ENCODE results near the gene KIAA1549. TPM values are rescaled to one million over a fixed set of nuclear protein-coding genes. Genes with fewer than 3 reads are reported as not detected.
A peak's percentile ranks its signal among the peaks of the same experiment; 100 is the strongest.

KIAA1549 gene
- total RNA-seq, 2 experiments from 2014 or later: 0.46 to 0.53 TPM

DNA sequence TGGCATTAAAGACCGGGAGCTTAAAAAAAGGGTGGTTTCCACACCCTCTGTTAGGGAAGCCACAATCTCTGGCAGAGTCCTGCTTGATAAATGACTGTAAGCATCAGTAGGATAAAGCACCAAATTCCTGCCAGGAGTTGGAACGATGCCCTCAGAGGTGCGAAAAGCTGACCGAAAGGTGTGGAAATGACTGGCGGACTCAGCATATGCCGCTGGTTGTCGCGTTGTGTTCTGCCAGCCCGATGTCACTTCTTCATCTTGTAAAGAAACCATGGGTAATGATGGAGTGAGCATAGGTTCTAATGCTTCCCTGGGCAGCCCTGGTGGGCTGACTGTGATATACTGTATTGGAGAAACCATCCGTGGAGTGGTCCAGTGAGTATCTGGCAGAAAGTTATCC is 62.4 kb downstream of the KIAA1549 start:
- no peak for ATAC-seq
- Mint-ChIP-seq H3K27ac (no peak overlapping the region), H3K9me3 (ENCODE audit: low read depth) (no peaks in the 10 kb centered on the region), H3K36me3 (ENCODE audit: low read depth) (no peaks in the 10 kb centered on the region), H3K4me3 (no peak overlapping the region), H3K4me1 (peaks cover 7% of the 10 kb centered on the region), H3K27me3 (peaks cover 4% of the 10 kb centered on the region)
- ChIA-PET POLR2A (no interaction called here), CTCF (interaction anchor here (0.6 to 1.4 kb wide), 2 partner anchors 9 to 77 kb away, joined by 3 read pairs; no protein-coding TSS in a partner anchor)
- no peak for DNase-seq
- intact Hi-C loops (cut with DNase I, micrococcal nuclease): no loop called here

DNA sequence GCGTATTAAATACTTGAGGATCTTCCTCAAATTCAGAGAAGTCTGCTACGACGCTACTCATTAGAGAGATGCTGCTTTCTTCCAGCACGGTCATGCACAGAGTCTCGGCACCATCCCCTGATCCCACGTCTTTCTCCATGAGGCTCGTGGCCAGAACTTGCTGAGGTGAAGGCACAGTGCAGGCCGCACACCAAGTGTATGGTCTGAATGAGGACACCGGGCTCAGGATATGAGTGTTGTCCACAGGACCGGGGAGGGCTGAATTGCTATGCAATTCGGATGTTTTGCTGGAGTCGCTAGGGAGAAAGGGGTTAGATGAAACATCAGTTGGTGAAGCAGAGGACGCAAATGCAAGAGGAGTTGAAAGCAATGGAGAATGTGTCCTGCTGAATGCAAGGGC is 63.0 kb downstream of the KIAA1549 start:
- ATAC-seq (no peak), DNase-seq (no peak)
- Mint-ChIP-seq H3K4me3 (no peak overlapping the region), H3K9me3 (ENCODE audit: low read depth) (no peaks in the 10 kb centered on the region), H3K27ac (no peak overlapping the region), H3K4me1 (peaks cover 7% of the 10 kb centered on the region), H3K36me3 (ENCODE audit: low read depth) (no peaks in the 10 kb centered on the region), H3K27me3 (peaks cover 5% of the 10 kb centered on the region)
- ChIA-PET CTCF (no interaction called here), POLR2A (no interaction called here)
- intact Hi-C loops (cut with DNase I, micrococcal nuclease): no loop called here

DNA sequence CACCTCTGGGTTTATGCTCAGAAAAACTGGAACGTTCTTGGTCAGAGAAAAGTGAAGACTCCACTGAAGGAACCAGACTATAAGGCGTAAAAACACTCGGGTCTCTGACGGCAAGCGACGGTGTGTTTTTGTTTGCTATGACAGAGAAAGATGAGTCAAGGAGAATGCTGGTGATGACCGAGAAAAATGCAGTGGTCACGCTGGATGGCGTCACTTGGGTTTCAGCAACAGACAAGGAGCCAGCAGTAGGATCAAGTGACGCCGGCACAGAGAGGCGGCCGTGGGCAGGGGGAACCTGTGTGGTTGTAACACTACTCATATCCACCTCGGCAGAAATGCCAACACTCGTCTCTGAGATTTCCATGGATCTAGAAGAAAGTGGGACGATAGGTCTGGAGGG is 63.4 kb downstream of the KIAA1549 start:
- intact Hi-C loops (cut with DNase I, micrococcal nuclease): no loop called here
- no peaks in the 10 kb centered on the region for H3K36me3 Mint-ChIP-seq (ENCODE audit: low read depth)
- no peak for ATAC-seq
- no peak overlapping the region for H3K27ac Mint-ChIP-seq
- no peak for DNase-seq
- no peak overlapping the region for H3K4me3 Mint-ChIP-seq
- POLR2A ChIA-PET: no interaction called here
- no peaks in the 10 kb centered on the region for H3K9me3 Mint-ChIP-seq (ENCODE audit: low read depth)
- H3K27me3 Mint-ChIP-seq: peaks cover 5% of the 10 kb centered on the region
- H3K4me1 Mint-ChIP-seq: peaks cover 7% of the 10 kb centered on the region
- CTCF ChIA-PET: no interaction called here

DNA sequence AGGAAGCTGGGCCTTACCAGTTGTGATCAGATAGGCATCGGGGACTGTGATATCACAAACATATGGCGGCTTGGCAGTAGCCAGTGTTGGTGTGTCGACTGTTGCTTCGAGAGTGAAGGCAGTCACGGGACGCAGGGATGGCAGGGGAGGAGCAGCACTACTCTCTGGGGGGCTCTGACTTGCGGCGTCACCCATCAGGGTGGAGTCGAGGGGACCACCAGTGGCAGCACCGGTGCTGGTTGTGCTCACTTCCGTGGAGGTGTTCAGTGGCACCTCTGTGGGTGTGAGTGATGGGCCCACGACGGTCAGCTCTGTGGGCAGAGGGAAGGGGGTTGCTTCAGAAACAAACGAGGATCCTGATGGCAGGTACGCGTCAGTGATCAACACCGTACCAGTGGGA is 64.5 kb downstream of the KIAA1549 start:
- Mint-ChIP-seq H3K27ac (no peak overlapping the region), H3K27me3 (peaks cover 5% of the 10 kb centered on the region), H3K9me3 (ENCODE audit: low read depth) (no peaks in the 10 kb centered on the region), H3K4me3 (no peak overlapping the region), H3K4me1 (peaks cover 7% of the 10 kb centered on the region), H3K36me3 (ENCODE audit: low read depth) (no peaks in the 10 kb centered on the region)
- ATAC-seq (no peak), DNase-seq (no peak)
- ChIA-PET CTCF (no interaction called here), POLR2A (no interaction called here)
- intact Hi-C loops (cut with DNase I, micrococcal nuclease): no loop called here

DNA sequence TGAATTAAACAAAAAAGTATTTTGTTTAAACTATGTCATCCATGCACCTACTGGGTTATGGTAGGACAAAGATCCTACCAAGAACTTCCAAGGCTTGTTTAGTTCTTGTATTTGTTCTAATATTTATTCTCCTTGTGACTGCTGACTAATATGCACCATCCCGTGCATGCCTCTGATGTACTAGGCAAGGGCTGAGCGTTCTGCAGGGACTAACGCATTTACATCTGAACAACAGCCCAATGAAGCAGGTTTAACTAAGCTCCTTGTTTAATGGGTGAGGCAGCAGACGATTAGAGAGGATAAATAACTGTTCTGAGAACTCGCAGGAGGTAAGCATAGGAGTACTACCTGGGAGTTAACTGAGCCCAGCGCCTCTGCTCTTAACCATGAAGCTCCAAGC is 64.9 kb downstream of the KIAA1549 start:
- no peak for DNase-seq
- no peak for ATAC-seq
- CTCF ChIA-PET: no interaction called here
- Mint-ChIP-seq H3K27me3 (peaks cover 5% of the 10 kb centered on the region), H3K4me1 (peaks cover 7% of the 10 kb centered on the region), H3K27ac (no peak overlapping the region), H3K4me3 (no peak overlapping the region), H3K36me3 (ENCODE audit: low read depth) (no peaks in the 10 kb centered on the region), H3K9me3 (ENCODE audit: low read depth) (no peaks in the 10 kb centered on the region)
- intact Hi-C loops (cut with DNase I, micrococcal nuclease): no loop called here
- POLR2A ChIA-PET: no interaction called here

DNA sequence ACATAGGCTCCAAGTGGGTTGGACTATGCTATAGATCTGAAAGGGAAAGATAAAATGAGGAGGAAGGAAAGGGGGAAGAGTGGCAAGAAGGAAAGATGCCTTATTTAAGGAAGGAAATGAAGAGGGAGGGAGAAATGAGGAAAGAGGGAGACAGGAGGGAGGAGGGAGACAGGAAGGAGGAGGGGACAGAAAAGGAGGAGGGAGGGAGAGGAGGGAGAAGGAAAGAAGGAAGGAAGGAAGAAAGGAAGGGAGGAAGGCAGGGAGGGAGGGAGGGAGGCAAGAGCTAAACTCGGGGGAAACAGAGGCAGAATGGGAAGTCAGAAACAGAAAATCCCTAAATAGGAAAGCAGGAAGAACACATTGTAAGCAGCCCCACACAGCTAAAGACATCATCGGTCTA is 67.4 kb downstream of the KIAA1549 start:
- Mint-ChIP-seq H3K27me3 (peaks cover 5% of the 10 kb centered on the region), H3K4me1 (no peaks in the 10 kb centered on the region), H3K36me3 (ENCODE audit: low read depth) (no peaks in the 10 kb centered on the region), H3K9me3 (ENCODE audit: low read depth) (no peaks in the 10 kb centered on the region), H3K4me3 (no peak overlapping the region), H3K27ac (no peak overlapping the region)
- POLR2A ChIA-PET: no interaction called here
- ATAC-seq: no peak
- intact Hi-C loops (cut with DNase I, micrococcal nuclease): no loop called here
- CTCF ChIA-PET: interaction anchor here (0.5 kb wide), 1 partner anchor 90 kb away, joined by 3 read pairs; no protein-coding TSS in a partner anchor
- no peak for DNase-seq

DNA sequence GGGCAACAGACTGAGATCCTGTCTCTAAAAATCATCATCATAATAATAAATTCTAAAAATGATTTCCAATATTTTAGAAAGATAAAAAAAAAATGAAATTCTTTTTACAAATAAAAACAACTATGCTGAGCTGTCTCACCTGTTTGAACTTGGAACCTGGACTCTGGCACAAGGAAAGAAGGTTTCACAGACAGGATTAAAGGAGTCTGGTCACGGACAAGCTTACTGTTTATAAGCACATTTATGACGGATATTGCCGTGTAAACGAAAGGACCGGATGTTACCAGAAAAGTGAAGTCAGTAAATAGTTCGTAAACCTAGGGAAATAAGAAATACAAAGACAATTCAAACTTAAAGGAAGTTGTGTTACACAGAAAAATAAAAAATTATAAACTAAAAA is 70.2 kb downstream of the KIAA1549 start:
- no peak for DNase-seq
- Mint-ChIP-seq H3K27me3 (peaks cover 8% of the 10 kb centered on the region), H3K4me3 (no peak overlapping the region), H3K4me1 (no peaks in the 10 kb centered on the region), H3K9me3 (ENCODE audit: low read depth) (no peaks in the 10 kb centered on the region), H3K27ac (no peak overlapping the region), H3K36me3 (ENCODE audit: low read depth) (no peaks in the 10 kb centered on the region)
- POLR2A ChIA-PET: no interaction called here
- no peak for ATAC-seq
- CTCF ChIA-PET: no interaction called here
- intact Hi-C loops (cut with DNase I, micrococcal nuclease): no loop called here

DNA sequence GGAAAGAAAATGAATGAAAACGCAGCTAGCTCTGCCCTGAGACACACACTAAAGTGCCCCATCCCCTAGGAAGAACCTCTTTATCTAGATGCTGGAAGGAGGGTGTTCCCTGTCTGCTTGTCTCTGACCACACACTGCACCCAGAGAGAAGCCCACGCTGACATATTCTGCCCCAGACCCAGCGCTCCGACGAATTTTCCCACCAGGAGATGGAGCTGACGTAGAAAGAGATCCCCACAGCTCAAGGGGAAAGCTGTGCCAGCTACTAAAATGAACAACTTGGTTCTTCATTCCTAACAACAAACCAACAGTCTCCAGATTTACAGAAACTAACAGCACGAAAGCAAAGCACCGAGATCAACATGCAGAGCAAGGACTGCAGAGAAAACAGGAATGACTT is 73.3 kb downstream of the KIAA1549 start:
- DNase-seq (no peak), ATAC-seq (no peak)
- Mint-ChIP-seq H3K27ac (no peak overlapping the region), H3K36me3 (ENCODE audit: low read depth) (no peaks in the 10 kb centered on the region), H3K9me3 (ENCODE audit: low read depth) (no peaks in the 10 kb centered on the region), H3K27me3 (peaks cover 3% of the 10 kb centered on the region), H3K4me3 (no peak overlapping the region), H3K4me1 (peaks cover 16% of the 10 kb centered on the region)
- ChIA-PET CTCF (interaction anchor here (0.8 to 1.7 kb wide), 4 partner anchors 12 to 21 kb away, joined by 3 to 7 read pairs (median 4); no protein-coding TSS in a partner anchor), POLR2A (no interaction called here)
- intact Hi-C loops (cut with DNase I, micrococcal nuclease): no loop called here

DNA sequence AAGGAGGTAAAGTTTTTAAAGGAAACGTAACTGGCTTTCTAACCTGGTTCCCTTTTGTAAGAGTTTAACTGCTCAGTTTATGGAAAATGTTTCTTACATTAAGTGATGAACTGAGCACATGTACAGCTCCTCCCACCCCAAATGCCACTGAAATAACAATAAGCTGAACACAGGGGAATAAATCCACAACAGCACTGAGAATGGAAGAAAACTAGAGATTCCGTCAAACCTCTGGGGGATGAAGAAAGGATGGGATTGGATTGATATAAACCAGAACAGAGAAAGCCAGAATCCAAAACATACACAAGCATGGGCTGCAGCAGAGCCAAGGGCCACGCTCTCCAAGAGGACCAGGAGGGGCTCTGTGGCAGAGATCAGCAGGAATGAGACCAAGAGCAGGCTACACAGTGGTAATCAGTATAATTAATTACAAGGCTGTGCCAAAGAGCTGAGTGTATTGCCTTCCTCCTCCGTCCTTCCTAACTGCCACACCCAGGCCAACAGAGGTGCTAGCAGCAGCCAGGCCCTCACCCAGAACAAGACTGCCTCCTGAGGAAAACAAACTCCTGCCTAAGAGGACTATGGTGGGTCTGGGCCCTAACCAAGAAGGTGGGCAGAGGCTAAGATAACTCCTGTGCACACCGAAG is 73.9 kb downstream of the KIAA1549 start:
- H3K27ac Mint-ChIP-seq: no peak overlapping the region
- ChIA-PET CTCF (interaction anchor here (1.1 kb wide), 1 partner anchor 21 kb away, joined by 4 read pairs; no protein-coding TSS in a partner anchor), POLR2A (no interaction called here)
- no peaks in the 10 kb centered on the region for H3K9me3 Mint-ChIP-seq (ENCODE audit: low read depth)
- no peaks in the 10 kb centered on the region for H3K36me3 Mint-ChIP-seq (ENCODE audit: low read depth)
- DNase-seq (no peak), ATAC-seq (no peak)
- intact Hi-C loops (cut with DNase I, micrococcal nuclease): no loop called here
- H3K4me3 Mint-ChIP-seq: no peak overlapping the region
- H3K4me1 Mint-ChIP-seq: peaks cover 21% of the 10 kb centered on the region
- H3K27me3 Mint-ChIP-seq: peaks cover 3% of the 10 kb centered on the region

DNA sequence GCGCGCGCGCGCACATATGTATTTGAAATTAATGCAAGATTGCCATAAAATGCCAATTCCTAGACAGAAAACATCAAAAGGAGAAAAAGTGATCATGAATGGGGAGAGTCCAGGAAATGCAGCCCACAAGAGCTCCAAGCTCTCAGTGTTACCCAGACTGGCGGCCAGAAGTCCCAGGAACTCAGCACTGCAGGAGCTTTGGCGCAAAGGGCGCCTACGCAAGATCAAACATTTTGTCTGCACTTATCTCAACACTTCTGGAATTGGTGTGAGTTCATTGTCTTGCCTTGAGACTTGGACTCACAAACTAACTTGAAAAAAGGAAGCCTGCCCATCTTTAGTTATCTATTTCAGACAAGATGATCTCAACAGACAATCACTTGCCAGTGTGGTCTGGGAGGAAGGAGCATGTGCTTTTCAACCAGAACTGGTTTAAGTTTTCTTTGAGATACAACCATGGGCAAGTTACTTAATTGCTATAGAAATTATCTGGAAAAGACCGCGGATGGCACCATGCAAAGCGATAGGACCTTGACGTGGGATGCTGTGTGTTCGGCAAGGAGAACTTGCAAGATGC is 77.2 kb downstream of the KIAA1549 start:
- ChIA-PET CTCF (interaction anchor here (1.1 to 5.9 kb wide), 3 partner anchors 18 to 171 kb away, joined by 3 to 32 read pairs (median 5); no protein-coding TSS in a partner anchor), POLR2A (interaction anchor here (0.5 to 1.4 kb wide), 3 partner anchors 17 to 86 kb away, joined by 3 to 5 read pairs (median 5); no protein-coding TSS in a partner anchor)
- intact Hi-C loops (cut with DNase I, micrococcal nuclease): loop anchor here in 1 of 2 experiments (1.0 kb wide), 2 partner anchors 77 to 152 kb away; partner anchors contain the start of gene KIAA1549
- Mint-ChIP-seq H3K4me3 (peak overlapping the region; percentile 66), H3K27ac (peak overlapping the region; percentile 83), H3K36me3 (ENCODE audit: low read depth) (no peaks in the 10 kb centered on the region), H3K4me1 (peaks cover 35% of the 10 kb centered on the region), H3K9me3 (ENCODE audit: low read depth) (no peaks in the 10 kb centered on the region), H3K27me3 (peaks cover 3% of the 10 kb centered on the region)
- DNase-seq: no peak
- ATAC-seq: peak; percentile 9

DNA sequence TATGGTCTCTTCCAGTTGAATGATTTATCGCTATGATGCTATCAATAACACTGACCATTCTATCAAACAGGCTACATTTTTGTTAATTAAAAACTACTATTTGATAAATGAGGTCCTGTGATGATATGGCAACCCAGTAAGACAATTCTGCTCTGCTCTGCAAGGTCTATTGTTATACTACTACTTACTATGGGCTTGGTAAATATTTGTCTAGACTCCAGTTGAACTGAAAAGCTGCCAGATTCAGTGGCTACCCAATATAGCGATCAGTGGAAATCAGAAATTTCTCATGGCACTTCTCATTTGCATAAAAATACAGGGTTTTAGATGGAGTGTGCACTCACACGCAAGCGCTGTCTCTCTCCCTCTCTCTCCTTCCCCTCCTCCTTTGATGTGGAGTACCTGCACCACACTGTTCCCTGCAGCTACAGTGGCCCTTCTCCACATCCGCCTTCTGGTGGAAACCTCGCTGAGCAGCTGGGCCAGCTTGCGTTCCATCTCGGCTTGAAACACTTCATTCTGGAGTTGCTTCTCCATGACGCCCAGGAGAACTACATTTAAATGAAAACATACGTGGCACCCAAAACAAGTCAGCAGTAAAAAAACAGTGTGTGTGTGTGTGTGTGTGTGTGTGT is 77.9 kb downstream of the KIAA1549 start:
- Mint-ChIP-seq H3K36me3 (ENCODE audit: low read depth) (no peaks in the 10 kb centered on the region), H3K27ac (peak overlapping the region; percentile 83), H3K27me3 (peaks cover 2% of the 10 kb centered on the region), H3K4me1 (peaks cover 42% of the 10 kb centered on the region), H3K4me3 (peak overlapping the region; percentile 66), H3K9me3 (ENCODE audit: low read depth) (no peaks in the 10 kb centered on the region)
- intact Hi-C loops (cut with DNase I, micrococcal nuclease): loop anchor here in 1 of 2 experiments (1.0 kb wide), 2 partner anchors 78 to 151 kb away; partner anchors contain the start of gene KIAA1549
- peak; percentile 94 for ATAC-seq
- peak; percentile 86 for DNase-seq
- POLR2A ChIA-PET: interaction anchor here (0.5 to 1.4 kb wide), 4 partner anchors 17 to 755 kb away, joined by 3 to 6 read pairs (median 4); no protein-coding TSS in a partner anchor
- CTCF ChIA-PET: interaction anchor here (1.5 to 5.9 kb wide), 2 partner anchors 17 to 172 kb away, joined by 5 to 32 read pairs; no protein-coding TSS in a partner anchor

Measured in activated CD4-positive, alpha-beta T cell treated with anti-CD3 and anti-CD28 coated beads for 36 hours (primary cell).